ENCODE results near the gene HDAC8. TPM values are rescaled to one million over a fixed set of nuclear protein-coding genes. Genes with fewer than 3 reads are reported as not detected.

HDAC8 gene
- polyA plus RNA-seq, 2 of the 4 experiments (the other 2 are of a cell fraction), result 28.7 to 38.3 TPM

DNA sequence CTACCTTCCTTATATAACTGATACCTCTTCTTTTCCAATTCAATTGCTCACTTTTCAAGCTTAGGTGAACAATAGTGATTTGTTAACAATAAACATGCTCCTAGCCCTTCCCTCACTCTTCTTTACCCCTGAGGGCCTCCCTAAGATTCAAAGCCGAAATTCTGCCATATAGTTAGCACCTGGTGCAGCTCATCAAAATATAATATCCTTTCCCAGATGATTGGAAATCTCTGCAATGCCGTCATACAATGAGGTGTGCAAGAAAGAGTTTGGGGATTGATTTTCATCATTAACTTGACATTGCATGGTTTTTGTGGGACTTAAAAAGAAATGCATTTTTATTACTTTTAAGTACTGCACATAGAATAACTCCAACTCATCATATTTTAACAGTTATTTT is 95.3 kb downstream of the HDAC8 start:
- Histone ChIP-seq H3K4me1 (no peaks in the 10 kb centered on the region), H3K9me3 (no peaks in the 10 kb centered on the region), H3K4me3 (no peak overlapping the region), H3K4me2 (no peak overlapping the region), H3K27ac (no peak overlapping the region)
- 93% methylated on average over 2 of the region's 2 CpGs for WGBS (ENCODE audit: missing lambda C conversion rate)
- no peak for ATAC-seq
- no peak for TF ChIP-seq JUNB (IDR thresholded peaks at IDR 0.05)
- TF ChIP-seq BHLHE40 (IDR thresholded peaks at IDR 0.05; ENCODE audit: low read depth, low read length), result no peak
- TF ChIP-seq POLR2AphosphoS2 (conservative IDR thresholded peaks at IDR 0.05; ENCODE audit: low read length), result no peak
- TF ChIP-seq, protein P1, sequence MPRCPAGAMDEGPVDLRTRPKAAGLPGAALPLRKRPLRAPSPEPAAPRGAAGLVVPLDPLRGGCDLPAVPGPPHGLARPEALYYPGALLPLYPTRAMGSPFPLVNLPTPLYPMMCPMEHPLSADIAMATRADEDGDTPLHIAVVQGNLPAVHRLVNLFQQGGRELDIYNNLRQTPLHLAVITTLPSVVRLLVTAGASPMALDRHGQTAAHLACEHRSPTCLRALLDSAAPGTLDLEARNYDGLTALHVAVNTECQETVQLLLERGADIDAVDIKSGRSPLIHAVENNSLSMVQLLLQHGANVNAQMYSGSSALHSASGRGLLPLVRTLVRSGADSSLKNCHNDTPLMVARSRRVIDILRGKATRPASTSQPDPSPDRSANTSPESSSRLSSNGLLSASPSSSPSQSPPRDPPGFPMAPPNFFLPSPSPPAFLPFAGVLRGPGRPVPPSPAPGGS (IDR thresholded peaks at IDR 0.05), result no peak
- no peak for TF ChIP-seq CHD4 (IDR thresholded peaks at IDR 0.05; ENCODE audit: borderline replicate concordance)
- FAIRE-seq, result no peak
- no peak for DNase-seq (ENCODE audit: low read depth in 1 of 2, low spot score in 1 of 2)
- CTCF ChIA-PET, result no interaction called here
- POLR2A ChIA-PET, result no interaction called here

DNA sequence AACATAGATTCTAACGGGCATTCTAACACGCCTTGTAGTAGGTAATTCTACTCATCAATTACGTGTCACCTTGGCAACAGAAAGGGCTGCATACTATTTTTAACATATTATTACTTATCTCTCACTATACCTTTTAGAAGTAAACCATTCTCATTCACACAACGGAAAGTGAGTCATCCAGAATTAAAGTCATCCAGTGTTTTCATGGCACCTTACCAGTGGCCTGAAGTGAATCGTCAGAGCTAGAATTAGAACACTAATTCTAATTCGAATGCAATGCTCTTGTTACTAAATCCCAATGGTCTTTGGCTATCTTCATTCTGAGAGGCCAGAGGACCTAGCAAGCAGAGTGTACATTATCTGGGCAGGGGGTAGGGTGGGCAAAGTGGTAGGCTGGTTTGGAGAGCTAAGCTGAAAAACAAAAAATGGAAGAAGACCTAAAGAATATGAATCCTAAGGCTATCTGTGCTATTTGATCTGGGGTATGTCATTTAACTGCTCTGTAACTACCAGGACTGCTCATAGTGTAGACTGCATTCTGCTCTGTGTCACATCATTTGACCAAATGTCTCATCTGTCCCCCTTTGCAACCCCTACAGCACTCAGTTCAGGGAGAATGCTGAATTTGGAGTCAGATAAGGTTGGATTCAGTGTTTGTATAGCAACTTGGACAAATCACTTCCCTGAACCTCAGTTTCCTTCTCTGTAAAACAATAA is 96.5 kb downstream of the HDAC8 start:
- DNase-seq (ENCODE audit: low read depth in 1 of 2, low spot score in 1 of 2) (no peak), ATAC-seq (no peak), FAIRE-seq (no peak)
- ChIA-PET POLR2A (no interaction called here), CTCF (no interaction called here)
- TF ChIP-seq JUN (IDR thresholded peaks at IDR 0.05) (no peak), HOXB13 (CRISPR knock-in tag; IDR thresholded peaks at IDR 0.05; ENCODE audit: low read depth) (no peak), CBX8 (IDR thresholded peaks at IDR 0.05) (no peak), NPAS2 (CRISPR knock-in tag; IDR thresholded peaks at IDR 0.05; ENCODE audit: borderline replicate concordance) (no peak), RCOR1 (IDR thresholded peaks at IDR 0.05; ENCODE audit: low read depth, low read length) (no peak), POLR2A (IDR thresholded peaks at IDR 0.05; ENCODE audit: low read length) (no peak), FOXS1 (CRISPR knock-in tag; IDR thresholded peaks at IDR 0.05) (no peak), SMC3 (IDR thresholded peaks at IDR 0.05) (no peak), MAZ (IDR thresholded peaks at IDR 0.05; ENCODE audit: borderline replicate concordance, low read depth, low read length) (no peak), RNF2 (IDR thresholded peaks at IDR 0.05; ENCODE audit: borderline replicate concordance, low read depth) (no peak), EHF (CRISPR knock-in tag; IDR thresholded peaks at IDR 0.05) (no peak), PHF8 (IDR thresholded peaks at IDR 0.05; ENCODE audit: borderline replicate concordance, low read depth) (no peak), POLR2AphosphoS2 (conservative IDR thresholded peaks at IDR 0.05; ENCODE audit: low read length) (no peak), SREBF2 (IDR thresholded peaks at IDR 0.05) (no peak), TFCP2L1 (CRISPR knock-in tag; IDR thresholded peaks at IDR 0.05) (no peak), ZC3H11A (IDR thresholded peaks at IDR 0.05) (no peak), HDAC2 (IDR thresholded peaks at IDR 0.05) (no peak), ELK1 (IDR thresholded peaks at IDR 0.05; ENCODE audit: low read depth, low read length) (no peak), KDM1A (IDR thresholded peaks at IDR 0.05; ENCODE audit: low read depth) (no peak), CEBPB (IDR thresholded peaks at IDR 0.05) (no peak)
- H3K4me2 ChIP-seq, result no peak overlapping the region
- no peaks in the 10 kb centered on the region for H3K4me1 ChIP-seq
- no peak overlapping the region for H3K4me3 ChIP-seq
- no peak overlapping the region for H3K27ac ChIP-seq
- WGBS (ENCODE audit: missing lambda C conversion rate), result 83% methylated on average over 6 of the region's 6 CpGs
- H3K9me3 ChIP-seq, result no peaks in the 10 kb centered on the region

- FAIRE-seq (no peak), DNase-seq (ENCODE audit: low read depth in 1 of 2, low spot score in 1 of 2) (no peak), ATAC-seq (no peak)
- WGBS (ENCODE audit: missing lambda C conversion rate), result 71% methylated on average over 1 of the region's 1 CpG
- CTCF ChIA-PET, result no interaction called here
- TF ChIP-seq, protein P2, sequence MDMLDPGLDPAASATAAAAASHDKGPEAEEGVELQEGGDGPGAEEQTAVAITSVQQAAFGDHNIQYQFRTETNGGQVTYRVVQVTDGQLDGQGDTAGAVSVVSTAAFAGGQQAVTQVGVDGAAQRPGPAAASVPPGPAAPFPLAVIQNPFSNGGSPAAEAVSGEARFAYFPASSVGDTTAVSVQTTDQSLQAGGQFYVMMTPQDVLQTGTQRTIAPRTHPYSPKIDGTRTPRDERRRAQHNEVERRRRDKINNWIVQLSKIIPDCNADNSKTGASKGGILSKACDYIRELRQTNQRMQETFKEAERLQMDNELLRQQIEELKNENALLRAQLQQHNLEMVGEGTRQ (IDR thresholded peaks at IDR 0.05), result no peak
- TF ChIP-seq FOXS1 (CRISPR knock-in tag; IDR thresholded peaks at IDR 0.05) (no peak), ZC3H11A (IDR thresholded peaks at IDR 0.05) (no peak), ZFP36 (IDR thresholded peaks at IDR 0.05; ENCODE audit: borderline replicate concordance, partially characterized antibody) (no peak), PHF8 (IDR thresholded peaks at IDR 0.05; ENCODE audit: borderline replicate concordance, low read depth) (no peak), CTCF (IDR thresholded peaks at IDR 0.05) (no peak), ZNF302 (CRISPR knock-in tag; IDR thresholded peaks at IDR 0.05) (no peak), KDM5A (IDR thresholded peaks at IDR 0.05) (no peak), MAX (IDR thresholded peaks at IDR 0.05) (no peak)
- TF ChIP-seq, protein P3, sequence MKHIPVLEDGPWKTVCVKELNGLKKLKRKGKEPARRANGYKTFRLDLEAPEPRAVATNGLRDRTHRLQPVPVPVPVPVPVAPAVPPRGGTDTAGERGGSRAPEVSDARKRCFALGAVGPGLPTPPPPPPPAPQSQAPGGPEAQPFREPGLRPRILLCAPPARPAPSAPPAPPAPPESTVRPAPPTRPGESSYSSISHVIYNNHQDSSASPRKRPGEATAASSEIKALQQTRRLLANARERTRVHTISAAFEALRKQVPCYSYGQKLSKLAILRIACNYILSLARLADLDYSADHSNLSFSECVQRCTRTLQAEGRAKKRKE (CRISPR knock-in tag; IDR thresholded peaks at IDR 0.05; ENCODE audit: low read depth), result no peak
- POLR2A ChIA-PET, result no interaction called here
- H3K9me3 ChIP-seq, result no peaks in the 10 kb centered on the region
- no peak overlapping the region for H3K4me3 ChIP-seq
- H3K4me1 ChIP-seq, result no peaks in the 10 kb centered on the region
- no peak overlapping the region for H3K4me2 ChIP-seq
- no peak overlapping the region for H3K27ac ChIP-seq
Measured at GRCh38 chrX:72475338-72475737, 97.3 kb downstream of the HDAC8 start.

Data from A549 (cell line).